Measurements from ENCODE around the gene DOK6.

GRCh38 chr18:69894467-69894866, 493.8 kb downstream of the DOK6 start:
- TF ChIP-seq CTCF (conservative IDR thresholded peaks at IDR 0.05; ENCODE audit: low read depth, low read length) (no peak), EZH2 (IDR thresholded peaks at IDR 0.05; ENCODE audit: low read length, unreplicated experiment) (no peak), EZH2phosphoT487 (IDR thresholded peaks at IDR 0.05; ENCODE audit: borderline replicate concordance, low read length) (no peak)
